GM18861 (cell line): ENCODE data around the gene PPP2R2B.

ENCODE experiments used
- ATAC-seq: cut with Tn5 transposase; IDR thresholded peaks from one replicate; pipeline ENCODE4 v1.9.1; 2021; ENCODE audit not compliant: unreplicated experiment

The PPP2R2B gene

GRCh38 chr5:146788898-146789297, 89.7 kb downstream of the PPP2R2B start:
- ATAC-seq, result no peak

- no peak for ATAC-seq
Measured at GRCh38 chr5:146785065-146785464, 93.5 kb downstream of the PPP2R2B start.

DNA sequence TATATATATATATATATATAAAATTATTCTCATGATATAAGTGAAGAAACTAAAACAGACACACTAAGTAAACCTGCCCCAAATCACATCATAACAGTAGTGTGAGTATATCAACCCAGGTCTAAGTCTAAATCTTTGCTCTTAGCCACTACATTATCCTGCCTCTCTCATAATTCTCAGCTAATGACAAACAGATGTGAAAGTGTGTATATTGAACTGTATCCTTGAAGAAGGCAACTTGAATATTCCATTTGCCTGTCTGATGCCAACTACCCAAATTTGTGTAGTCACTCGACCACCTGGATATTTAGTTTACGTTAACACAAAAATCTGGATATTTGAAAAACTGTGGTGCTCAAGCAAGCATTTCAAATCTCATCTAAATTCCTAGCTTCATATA, 97.4 kb downstream of the PPP2R2B start:
- ATAC-seq, result no peak

GRCh38 chr5:146779211-146779869, 99.2 kb downstream of the PPP2R2B start:
- no peak for ATAC-seq

DNA sequence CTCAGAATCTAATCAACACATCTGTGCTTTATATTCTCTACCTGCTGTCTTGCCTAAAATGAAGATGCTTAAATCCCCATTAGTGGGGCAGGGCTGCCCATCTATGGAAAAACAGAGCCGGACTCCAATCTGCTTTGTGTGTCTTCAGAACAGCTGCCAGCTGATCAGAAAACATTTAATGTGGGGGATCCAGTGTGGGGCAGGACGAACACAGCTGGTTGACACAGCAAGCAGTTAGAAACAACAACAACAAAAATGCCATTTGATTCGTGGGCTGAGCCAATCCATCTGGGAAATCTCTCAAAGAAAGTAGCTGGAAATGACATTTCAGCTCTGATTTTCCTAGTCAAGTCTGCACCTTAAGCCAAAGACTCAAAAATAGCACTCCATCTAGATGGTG, 99.8 kb downstream of the PPP2R2B start:
- no peak for ATAC-seq

DNA sequence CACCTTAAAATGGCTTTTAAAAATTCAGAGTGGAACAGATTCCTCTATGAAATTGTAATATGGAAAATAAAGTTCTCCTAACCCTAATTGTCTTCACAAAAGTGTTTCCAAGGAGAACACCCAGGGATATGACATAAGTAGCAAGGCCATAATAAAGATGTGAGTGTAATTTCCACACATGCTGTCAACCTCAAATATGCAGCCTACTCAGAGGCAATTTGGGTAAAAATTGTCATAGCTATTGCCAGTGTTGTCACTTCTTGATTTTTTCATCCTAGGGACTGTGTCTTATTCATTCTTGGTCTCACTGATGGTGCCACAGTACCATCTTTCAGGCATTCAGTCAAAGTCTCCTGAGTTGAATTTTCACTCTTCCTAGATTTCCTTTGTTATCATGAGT, 100.3 kb downstream of the PPP2R2B start:
- ATAC-seq, result no peak

DNA sequence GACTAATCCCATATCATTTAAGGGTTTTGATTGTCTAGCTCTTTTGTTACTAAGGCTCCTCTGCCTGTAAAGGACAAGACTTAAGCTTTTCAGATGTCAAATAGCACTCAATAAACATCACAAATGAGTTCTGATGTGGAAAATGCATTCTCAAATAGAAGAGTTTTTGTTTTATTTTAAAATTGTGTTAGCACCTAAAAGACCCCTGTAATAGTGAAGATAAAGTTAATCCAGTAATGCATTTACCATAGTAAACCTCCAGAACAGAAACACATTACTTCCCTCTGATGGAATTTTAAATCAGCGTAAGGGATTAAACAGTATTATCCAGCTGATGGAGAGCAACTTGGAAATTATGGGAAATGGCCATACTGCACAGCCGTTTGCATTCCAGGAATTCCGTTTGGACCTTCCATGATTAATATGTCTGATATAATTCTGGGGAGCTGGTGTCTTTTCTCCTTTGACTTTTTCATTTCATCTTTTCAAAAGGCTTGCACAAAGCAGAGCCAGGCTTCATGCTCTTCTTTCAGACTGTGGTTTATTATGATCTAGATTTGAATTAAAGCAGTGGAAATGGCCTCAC, 105.6 kb downstream of the PPP2R2B start:
- no peak for ATAC-seq

- no peak for ATAC-seq
Measured at GRCh38 chr5:146770980-146771379, 107.6 kb downstream of the PPP2R2B start.

DNA sequence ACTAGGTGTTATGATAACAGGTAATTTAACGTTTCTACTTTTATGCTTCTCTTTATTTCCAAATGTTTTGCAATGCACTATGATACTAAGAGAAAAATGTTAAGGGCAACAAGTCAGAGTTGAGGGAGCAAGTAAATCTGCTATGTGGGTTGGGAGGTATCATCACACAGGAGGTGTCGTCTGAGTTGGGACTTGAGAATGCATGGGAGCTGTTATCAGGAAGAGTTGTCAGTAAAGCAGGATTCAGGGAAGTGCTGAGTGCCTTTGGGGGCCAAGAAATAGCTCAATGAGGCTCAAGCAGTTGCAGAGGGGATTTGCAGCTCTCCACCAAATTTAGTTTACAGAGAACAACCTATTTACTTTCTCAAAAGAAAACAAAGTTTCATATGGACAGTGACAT, 108.0 kb downstream of the PPP2R2B start:
- no peak for ATAC-seq

GRCh38 chr5:146767534-146767933, 111.0 kb downstream of the PPP2R2B start:
- no peak for ATAC-seq

- no peak for ATAC-seq
Measured at GRCh38 chr5:146766013-146766412, 112.5 kb downstream of the PPP2R2B start.

- ATAC-seq, result no peak
Measured at GRCh38 chr5:146765089-146765832, 113.3 kb downstream of the PPP2R2B start.

GRCh38 chr5:146762830-146763229, 115.7 kb downstream of the PPP2R2B start:
- no peak for ATAC-seq

- ATAC-seq, result no peak
Measured at GRCh38 chr5:146761811-146762210, 116.7 kb downstream of the PPP2R2B start.

GRCh38 chr5:146758938-146759337, 119.6 kb downstream of the PPP2R2B start:
- no peak for ATAC-seq

- no peak for ATAC-seq
Measured at GRCh38 chr5:146758076-146758475, 120.5 kb downstream of the PPP2R2B start.

GRCh38 chr5:146756546-146756945, 122.0 kb downstream of the PPP2R2B start:
- no peak for ATAC-seq

- no peak for ATAC-seq
Measured at GRCh38 chr5:146755793-146756192, 122.8 kb downstream of the PPP2R2B start.

- ATAC-seq, result no peak
Measured at GRCh38 chr5:146754621-146755020, 123.9 kb downstream of the PPP2R2B start.

- ATAC-seq, result no peak
Measured at GRCh38 chr5:146753641-146754040, 124.9 kb downstream of the PPP2R2B start.

DNA sequence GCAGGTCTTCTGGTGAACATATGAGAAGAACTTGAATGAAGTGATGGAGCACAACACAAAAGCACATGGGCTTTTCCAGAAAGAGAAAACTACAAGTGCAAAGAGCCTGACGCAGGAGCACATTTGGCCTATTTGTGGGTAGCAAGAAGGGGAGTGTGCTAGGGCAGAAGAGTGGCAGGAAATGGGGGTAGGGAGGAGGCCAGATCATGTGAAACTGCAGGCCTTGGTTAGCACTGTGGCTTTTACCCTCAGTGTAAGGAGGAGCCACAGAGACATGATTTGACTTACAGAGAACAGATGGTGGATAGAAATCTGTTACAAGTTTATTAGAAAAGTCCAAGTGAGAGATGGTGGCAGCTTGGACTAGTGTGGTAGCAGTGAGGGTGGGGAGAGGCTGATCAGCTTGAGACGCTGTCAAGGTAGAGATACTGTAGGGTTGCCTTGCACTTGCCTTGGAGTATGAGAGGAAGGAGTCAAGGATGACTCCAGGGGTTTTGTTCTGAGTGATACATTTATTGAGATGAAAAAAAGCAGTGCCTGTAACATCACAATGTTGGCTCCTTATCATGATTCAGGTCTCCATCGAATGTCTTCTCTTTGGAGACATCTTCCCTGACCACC, 126.7 kb downstream of the PPP2R2B start:
- peak; percentile 100 for ATAC-seq

DNA sequence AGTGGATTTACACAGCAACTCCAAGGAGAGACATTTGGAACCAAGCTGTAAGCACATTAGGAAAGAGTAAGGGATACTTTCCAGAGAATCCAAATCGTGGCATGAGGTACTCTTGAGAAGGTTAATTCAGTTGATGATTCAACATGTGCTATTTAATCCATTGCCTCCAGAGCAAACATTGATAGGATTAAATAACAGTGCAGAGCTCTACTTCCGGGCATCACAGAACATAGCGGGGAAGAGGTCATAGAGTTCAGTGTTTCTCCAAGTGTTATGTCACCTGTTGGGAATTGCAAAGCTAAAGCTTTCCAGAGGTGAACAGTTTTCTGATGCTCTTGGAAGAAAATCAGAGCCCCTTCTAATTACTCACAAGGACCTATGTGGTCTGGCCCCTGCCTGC, 127.5 kb downstream of the PPP2R2B start:
- ATAC-seq, result no peak
